T-helper 2 cell treated with Interferon-gamma antibody and Interleukin-4, amounts not matched to agents 5 μg/mL and 100 μg/mL, for 36 hours (primary cell): Measurements from ENCODE around the gene AP3D1.
A peak's percentile ranks its signal among the peaks of the same experiment; 100 is the strongest.

Experiments
- DNase-seq: peaks from one replicate; pipeline ENCODE4 v3.0.0; 2021; ENCODE audit warnings: low spot score
- H3K27ac Mint-ChIP-seq: one replicate; pipeline ENCODE4 v1.8.0; 2021; ENCODE audit warnings: mild to moderate bottlenecking, mixed read lengths
- H3K27me3 Mint-ChIP-seq: one replicate; pipeline ENCODE4 v1.8.0; 2021; ENCODE audit warnings: low read depth, mixed read lengths
- H3K36me3 Mint-ChIP-seq: one replicate; pipeline ENCODE4 v1.8.0; 2021; ENCODE audit warnings: low read depth, mixed read lengths
- H3K4me1 Mint-ChIP-seq: one replicate; pipeline ENCODE4 v1.8.0; 2021; ENCODE audit warnings: low read depth, mixed read lengths
- H3K4me3 Mint-ChIP-seq: one replicate; pipeline ENCODE4 v1.8.0; 2022; ENCODE audit warnings: mild to moderate bottlenecking, moderate library complexity, mixed read lengths
- H3K9me3 Mint-ChIP-seq: one replicate; pipeline ENCODE4 v1.8.0; 2021; ENCODE audit warnings: mixed read lengths

AP3D1 gene

GRCh38 chr19:2189880-2190279 lies 38.5 kb upstream of the AP3D1 start:
- Mint-ChIP-seq H3K27me3 (no peaks in the 10 kb centered on the region), H3K27ac (no peak overlapping the region), H3K36me3 (peaks cover 29% of the 10 kb centered on the region), H3K9me3 (no peaks in the 10 kb centered on the region), H3K4me1 (no peaks in the 10 kb centered on the region), H3K4me3 (no peak overlapping the region)
- DNase-seq = no peak

GRCh38 chr19:2188708-2189385 lies 37.5 kb upstream of the AP3D1 start:
- peaks cover 35% of the 10 kb centered on the region for H3K36me3 Mint-ChIP-seq
- DNase-seq = peak; percentile 16
- H3K4me1 Mint-ChIP-seq = no peaks in the 10 kb centered on the region

GRCh38 chr19:2187159-2187558 lies 35.8 kb upstream of the AP3D1 start:
- Mint-ChIP-seq H3K9me3 (no peaks in the 10 kb centered on the region), H3K4me1 (no peaks in the 10 kb centered on the region), H3K36me3 (peaks cover 25% of the 10 kb centered on the region), H3K27ac (no peak overlapping the region), H3K27me3 (no peaks in the 10 kb centered on the region), H3K4me3 (no peak overlapping the region)
- no peak for DNase-seq

More at GRCh38 chr19:2188708-2189385, 37.5 kb upstream of the AP3D1 start:
- no peaks in the 10 kb centered on the region for H3K27me3 Mint-ChIP-seq
- H3K4me3 Mint-ChIP-seq = no peak overlapping the region
- H3K27ac Mint-ChIP-seq = peak overlapping the region; percentile 26
- no peaks in the 10 kb centered on the region for H3K9me3 Mint-ChIP-seq

- no peak overlapping the region for H3K4me3 Mint-ChIP-seq
- no peak overlapping the region for H3K27ac Mint-ChIP-seq
- no peaks in the 10 kb centered on the region for H3K27me3 Mint-ChIP-seq
- no peak for DNase-seq
- peaks cover 23% of the 10 kb centered on the region for H3K36me3 Mint-ChIP-seq
- no peaks in the 10 kb centered on the region for H3K4me1 Mint-ChIP-seq
- H3K9me3 Mint-ChIP-seq = no peaks in the 10 kb centered on the region
Measured at GRCh38 chr19:2186071-2186846, 34.9 kb upstream of the AP3D1 start.

- Mint-ChIP-seq H3K36me3 (peaks cover 20% of the 10 kb centered on the region), H3K9me3 (no peaks in the 10 kb centered on the region), H3K4me3 (no peak overlapping the region), H3K27ac (no peak overlapping the region), H3K27me3 (no peaks in the 10 kb centered on the region), H3K4me1 (no peaks in the 10 kb centered on the region)
- DNase-seq = no peak
Measured at GRCh38 chr19:2185734-2186070, 34.3 kb upstream of the AP3D1 start.

GRCh38 chr19:2184422-2184975 lies 33.1 kb upstream of the AP3D1 start:
- H3K4me1 Mint-ChIP-seq = no peaks in the 10 kb centered on the region
- no peaks in the 10 kb centered on the region for H3K27me3 Mint-ChIP-seq
- H3K27ac Mint-ChIP-seq = no peak overlapping the region
- DNase-seq = no peak
- peaks cover 19% of the 10 kb centered on the region for H3K36me3 Mint-ChIP-seq
- H3K4me3 Mint-ChIP-seq = no peak overlapping the region
- H3K9me3 Mint-ChIP-seq = no peaks in the 10 kb centered on the region

GRCh38 chr19:2181633-2181997 lies 30.2 kb upstream of the AP3D1 start:
- Mint-ChIP-seq H3K9me3 (no peaks in the 10 kb centered on the region), H3K27me3 (no peaks in the 10 kb centered on the region), H3K36me3 (peaks cover 17% of the 10 kb centered on the region), H3K4me1 (no peaks in the 10 kb centered on the region), H3K4me3 (no peak overlapping the region), H3K27ac (no peak overlapping the region)
- no peak for DNase-seq

GRCh38 chr19:2180881-2181632 lies 29.7 kb upstream of the AP3D1 start:
- H3K27me3 Mint-ChIP-seq = no peaks in the 10 kb centered on the region
- H3K27ac Mint-ChIP-seq = no peak overlapping the region
- H3K9me3 Mint-ChIP-seq = no peaks in the 10 kb centered on the region
- H3K36me3 Mint-ChIP-seq = peaks cover 17% of the 10 kb centered on the region
- no peak for DNase-seq
- no peaks in the 10 kb centered on the region for H3K4me1 Mint-ChIP-seq
- H3K4me3 Mint-ChIP-seq = no peak overlapping the region

GRCh38 chr19:2180114-2180513 lies 28.7 kb upstream of the AP3D1 start:
- H3K27me3 Mint-ChIP-seq = no peaks in the 10 kb centered on the region
- no peak overlapping the region for H3K27ac Mint-ChIP-seq
- H3K36me3 Mint-ChIP-seq = peaks cover 11% of the 10 kb centered on the region
- no peaks in the 10 kb centered on the region for H3K9me3 Mint-ChIP-seq
- H3K4me1 Mint-ChIP-seq = no peaks in the 10 kb centered on the region
- no peak for DNase-seq
- no peak overlapping the region for H3K4me3 Mint-ChIP-seq

GRCh38 chr19:2179095-2179494 lies 27.7 kb upstream of the AP3D1 start:
- Mint-ChIP-seq H3K4me1 (no peaks in the 10 kb centered on the region), H3K27ac (no peak overlapping the region), H3K27me3 (no peaks in the 10 kb centered on the region), H3K9me3 (no peaks in the 10 kb centered on the region), H3K4me3 (no peak overlapping the region), H3K36me3 (peaks cover 8% of the 10 kb centered on the region)
- DNase-seq = no peak

GRCh38 chr19:2176337-2176994 lies 25.1 kb upstream of the AP3D1 start:
- DNase-seq = no peak
- H3K36me3 Mint-ChIP-seq = peaks cover 15% of the 10 kb centered on the region
- H3K27ac Mint-ChIP-seq = no peak overlapping the region
- peaks cover 2% of the 10 kb centered on the region for H3K4me1 Mint-ChIP-seq
- no peaks in the 10 kb centered on the region for H3K9me3 Mint-ChIP-seq
- no peaks in the 10 kb centered on the region for H3K27me3 Mint-ChIP-seq
- H3K4me3 Mint-ChIP-seq = no peak overlapping the region

- Mint-ChIP-seq H3K4me3 (no peak overlapping the region), H3K9me3 (no peaks in the 10 kb centered on the region), H3K36me3 (peaks cover 13% of the 10 kb centered on the region), H3K27ac (no peak overlapping the region), H3K27me3 (no peaks in the 10 kb centered on the region), H3K4me1 (peaks cover 8% of the 10 kb centered on the region)
- no peak for DNase-seq
Measured at GRCh38 chr19:2175742-2176141, 24.4 kb upstream of the AP3D1 start.

GRCh38 chr19:2173767-2174577 lies 22.6 kb upstream of the AP3D1 start:
- H3K27me3 Mint-ChIP-seq = no peaks in the 10 kb centered on the region
- H3K36me3 Mint-ChIP-seq = peaks cover 11% of the 10 kb centered on the region
- no peaks in the 10 kb centered on the region for H3K9me3 Mint-ChIP-seq
- peaks cover 16% of the 10 kb centered on the region for H3K4me1 Mint-ChIP-seq
- peak overlapping the region; percentile 36 for H3K27ac Mint-ChIP-seq
- H3K4me3 Mint-ChIP-seq = no peak overlapping the region
- DNase-seq = no peak
